WTC11 (cell line): ENCODE results near the gene TMCC1. TPM values are rescaled to one million over a fixed set of nuclear protein-coding genes. Genes with fewer than 3 reads are reported as not detected.

Experiments used
- ATAC-seq: fragments of 200-7000 bp; cut with Tn5 transposase; 2 replicates; pipeline ENCODE4 v1.10.0; 2021; ENCODE audit warnings: mild to moderate bottlenecking, moderate library complexity
- CTCF ChIA-PET: fragments of 300-600 bp; sonication (Branson Sonifier 250); formaldehyde crosslinking; loops from one replicate; lab custom pipeline; 2021; ENCODE audit warnings: antibody characterized with exemption; lab: Charles Lee
- POLR2A ChIA-PET: fragments of 350-600 bp; sonication (Branson Sonifier 250); formaldehyde crosslinking; loops from one replicate; lab custom pipeline; 2021; ENCODE audit warnings: antibody characterized with exemption; lab: Charles Lee
- DNase-seq: peaks from one replicate; pipeline ENCODE4 v3.0.0; 2021; ENCODE audit warnings: low spot score
- H3K27ac Mint-ChIP-seq: 2 replicates; pipeline ENCODE4 v1.8.0; 2021; ENCODE audit warnings: mixed read lengths
- H3K27me3 Mint-ChIP-seq: 2 replicates; pipeline ENCODE4 v1.8.0; 2021; ENCODE audit warnings: low read depth, mild to moderate bottlenecking, moderate library complexity, mixed read lengths
- H3K36me3 Mint-ChIP-seq: 2 replicates; pipeline ENCODE4 v1.8.0; 2021; ENCODE audit warnings: mixed read lengths
- H3K4me1 Mint-ChIP-seq: 2 replicates; pipeline ENCODE4 v1.8.0; 2022; ENCODE audit warnings: mixed read lengths
- H3K4me3 Mint-ChIP-seq: 2 replicates; pipeline ENCODE4 v1.8.0; 2021; ENCODE audit warnings: mild to moderate bottlenecking, moderate library complexity, mixed read lengths
- H3K9me3 Mint-ChIP-seq: 2 replicates; pipeline ENCODE4 v1.8.0; 2021; ENCODE audit warnings: mixed read lengths
- ARID4B ChIP-seq: sonication (generic); formaldehyde crosslinking; IDR thresholded peaks from 2 replicates; pipeline ENCODE4 v1.8.0; 2023; ENCODE audit warnings: missing genetic modification reagents, mild to moderate bottlenecking, borderline replicate concordance
- ATF3 ChIP-seq: sonication (generic); formaldehyde crosslinking; conservative IDR thresholded peaks from 2 replicates; pipeline ENCODE4 v1.8.1; 2022; ENCODE audit warnings: mild to moderate bottlenecking, missing genetic modification reagents
- CBFB ChIP-seq: sonication (generic); formaldehyde crosslinking; IDR thresholded peaks from 2 replicates; pipeline ENCODE4 v1.8.1; 2022; ENCODE audit warnings: mild to moderate bottlenecking, low read depth, missing genetic modification reagents
- CDX4 ChIP-seq: fragments of 250-450 bp; sonication (Bioruptor Pico); IDR thresholded peaks from 2 replicates; pipeline ENCODE4 v1.9.0; 2021; ENCODE audit warnings: moderate library complexity, mild to moderate bottlenecking, inconsistent platforms, borderline replicate concordance
- CREB1 ChIP-seq: sonication (generic); formaldehyde crosslinking; IDR thresholded peaks from 2 replicates; pipeline ENCODE4 v1.8.0; 2023; ENCODE audit warnings: mild to moderate bottlenecking, missing genetic modification reagents
- E2F4 ChIP-seq: sonication (generic); formaldehyde crosslinking; IDR thresholded peaks from 2 replicates; pipeline ENCODE4 v1.8.1; 2022; ENCODE audit warnings: low read depth, mild to moderate bottlenecking, moderate library complexity, missing genetic modification reagents, borderline replicate concordance
- FOXP1 ChIP-seq: sonication (generic); formaldehyde crosslinking; IDR thresholded peaks from 2 replicates; pipeline ENCODE4 v1.8.0; 2022; ENCODE audit warnings: missing genetic modification reagents, mild to moderate bottlenecking, moderate library complexity, borderline replicate concordance
- IRF2 ChIP-seq: sonication (generic); formaldehyde crosslinking; IDR thresholded peaks from 2 replicates; pipeline ENCODE4 v1.8.0; 2022; ENCODE audit warnings: low read depth, missing genetic modification reagents, borderline replicate concordance
- JAZF1 ChIP-seq: fragments of 250-450 bp; sonication (Bioruptor Pico); IDR thresholded peaks from 2 replicates; pipeline ENCODE4 v1.9.0; 2021; ENCODE audit warnings: moderate library complexity, mild to moderate bottlenecking, inconsistent platforms
- KAT7 ChIP-seq: sonication (generic); formaldehyde crosslinking; IDR thresholded peaks from 2 replicates; pipeline ENCODE4 v1.8.1; 2023; ENCODE audit warnings: missing genetic modification reagents, mild to moderate bottlenecking, borderline replicate concordance
- MLX ChIP-seq: sonication (generic); formaldehyde crosslinking; IDR thresholded peaks from 2 replicates; pipeline ENCODE4 v1.8.1; 2023; ENCODE audit warnings: mild to moderate bottlenecking, missing genetic modification reagents, moderate library complexity
- MXD4 ChIP-seq: fragments of 250-450 bp; sonication (Bioruptor Pico); IDR thresholded peaks from 2 replicates; pipeline ENCODE4 v1.8.0; 2021; ENCODE audit warnings: mild to moderate bottlenecking, moderate library complexity, borderline replicate concordance
- MYBL2 ChIP-seq: sonication (generic); formaldehyde crosslinking; IDR thresholded peaks from 2 replicates; pipeline ENCODE4 v1.8.1; 2023; ENCODE audit warnings: mild to moderate bottlenecking, moderate library complexity, missing genetic modification reagents
- OVOL2 ChIP-seq: fragments of 250-450 bp; sonication (Bioruptor Pico); IDR thresholded peaks from 2 replicates; pipeline ENCODE4 v1.9.0; 2021; ENCODE audit warnings: mild to moderate bottlenecking, borderline replicate concordance
- PRDM15 ChIP-seq: sonication (generic); formaldehyde crosslinking; IDR thresholded peaks from 2 replicates; pipeline ENCODE4 v1.8.0; 2022; ENCODE audit warnings: missing genetic modification reagents
- SP1 ChIP-seq: sonication (generic); formaldehyde crosslinking; conservative IDR thresholded peaks from 2 replicates; pipeline ENCODE4 v1.8.1; 2022; ENCODE audit warnings: missing genetic modification reagents
- ZBTB21 ChIP-seq: sonication (generic); formaldehyde crosslinking; IDR thresholded peaks from 2 replicates; pipeline ENCODE4 v1.8.1; 2023; ENCODE audit warnings: mild to moderate bottlenecking, missing genetic modification reagents, borderline replicate concordance
- ZMAT4 ChIP-seq: fragments of 250-450 bp; sonication (Bioruptor Pico); IDR thresholded peaks from 2 replicates; pipeline ENCODE4 v1.9.0; 2021; ENCODE audit warnings: mild to moderate bottlenecking
- ZNF219 ChIP-seq: sonication (generic); formaldehyde crosslinking; IDR thresholded peaks from 2 replicates; pipeline ENCODE4 v1.8.0; 2023; ENCODE audit warnings: missing genetic modification reagents, mild to moderate bottlenecking, borderline replicate concordance
- total RNA-seq: library from RNA; stranded (reverse); gene quantifications from 3 replicates; pipeline ENCODE4 v1.2.3, GENCODE V29; 2021

Gene TMCC1
- total RNA-seq, 1 experiment from 2014 or later: 29.3 TPM

- TF ChIP-seq ARID4B (CRISPR knock-in tag) (no peak), OVOL2 (no peak), ZNF219 (no peak), ZMAT4 (CRISPR knock-in tag) (no peak), MYBL2 (CRISPR knock-in tag) (no peak), IRF2 (CRISPR knock-in tag) (no peak), CREB1 (CRISPR knock-in tag) (no peak), E2F4 (CRISPR knock-in tag) (no peak), JAZF1 (CRISPR knock-in tag) (no peak)
These were observed 4.7 kb downstream of the TMCC1 start (continued) for GRCh38 chr3:129888771-129889170.

- ChIA-PET CTCF (no interaction called here), POLR2A (no interaction called here)
- H3K4me1 Mint-ChIP-seq: no peaks in the 10 kb centered on the region
- peaks cover 29% of the 10 kb centered on the region for H3K36me3 Mint-ChIP-seq
- no peaks in the 10 kb centered on the region for H3K27me3 Mint-ChIP-seq
- ATAC-seq: no peak
- no peak for DNase-seq
- TF ChIP-seq MLX (CRISPR knock-in tag) (no peak), MXD4 (no peak), CDX4 (CRISPR knock-in tag) (no peak), SP1 (CRISPR knock-in tag) (no peak), KAT7 (no peak), ATF3 (CRISPR knock-in tag) (no peak), FOXP1 (CRISPR knock-in tag) (no peak), PRDM15 (CRISPR knock-in tag) (no peak), ZBTB21 (no peak), CBFB (CRISPR knock-in tag) (no peak)
- H3K27ac Mint-ChIP-seq: no peak overlapping the region
- H3K4me3 Mint-ChIP-seq: no peak overlapping the region
- 0 out of 2 replicates have a peak, but pooled peaks cover 5% of the 10 kb centered on the region for H3K9me3 Mint-ChIP-seq
These were observed 12.2 kb downstream of the TMCC1 start for GRCh38 chr3:129881261-129881660.
